Stimulated activated CD4-positive, alpha-beta T cell treated with anti-CD3 and anti-CD28 coated beads, Interleukin-1b, Interleukin-23, amount 100 ng/mL, for 24 hours (primary cell): ENCODE data around the gene KANK4.
"Not testable (repeated sequence)": the region's sequence is repeated elsewhere in the genome, so short reads cannot be mapped to it uniquely, and the experiment has no call there.

Experiments used
- DNase-seq, 4 experiments: peaks; one replicate each; pipeline ENCODE4 v3.0.0-alpha.2; 2020; ENCODE audit warnings: low read depth in 4 of 4, low spot score in 1 of 4

The KANK4 gene

GRCh38 chr1:62274496-62275485, 44.4 kb downstream of the KANK4 start:
- no peak for DNase-seq

GRCh38 chr1:62273953-62274352, 45.3 kb downstream of the KANK4 start:
- no peak for DNase-seq

GRCh38 chr1:62271948-62272728, 47.1 kb downstream of the KANK4 start:
- DNase-seq: peak in 2 of 4 experiments; percentile 15 to 25

GRCh38 chr1:62271134-62271533, 48.1 kb downstream of the KANK4 start:
- no peak for DNase-seq

- no peak for DNase-seq
Observed at GRCh38 chr1:62269851-62270495, 49.3 kb downstream of the KANK4 start.

GRCh38 chr1:62269439-62269838, 49.8 kb downstream of the KANK4 start:
- DNase-seq: no peak

GRCh38 chr1:62268315-62268714, 50.9 kb downstream of the KANK4 start:
- DNase-seq: no peak

- DNase-seq: no peak
Observed at GRCh38 chr1:62265956-62266935, 53.0 kb downstream of the KANK4 start.

GRCh38 chr1:62263814-62264353, 55.4 kb downstream of the KANK4 start:
- no peak for DNase-seq

- DNase-seq: no peak
Observed at GRCh38 chr1:62263006-62263813, 56.0 kb downstream of the KANK4 start.

GRCh38 chr1:62260688-62261087, 58.5 kb downstream of the KANK4 start:
- no peak for DNase-seq

GRCh38 chr1:62259551-62259950, 59.7 kb downstream of the KANK4 start:
- no peak for DNase-seq

- DNase-seq: no peak
Observed at GRCh38 chr1:62250126-62250726, 69.0 kb downstream of the KANK4 start.

GRCh38 chr1:62247391-62248168, 71.7 kb downstream of the KANK4 start:
- DNase-seq: no peak

GRCh38 chr1:62245201-62245600, 74.0 kb downstream of the KANK4 start:
- DNase-seq: no peak

GRCh38 chr1:62244380-62244779, 74.9 kb downstream of the KANK4 start:
- not testable (repeated sequence) for DNase-seq

- no peak for DNase-seq
Observed at GRCh38 chr1:62241371-62242131, 77.7 kb downstream of the KANK4 start.
